GM23338 (cell line): ENCODE measurements around the gene GRM2. TPM values are rescaled to one million over a fixed set of nuclear protein-coding genes. Genes with fewer than 3 reads are reported as not detected.

Source experiments
- ATAC-seq: fragments of 200-7000 bp; cut with Tn5 transposase; 3 replicates; pipeline ENCODE4 v1.9.1; 2020
- DNase-seq: peaks from one replicate; pipeline ENCODE4 v3.0.0-alpha.2; 2015; ENCODE audit warnings: low spot score
- H2AFZ ChIP-seq: fragments of 200-600 bp; sonication (generic); 2 replicates; pipeline ENCODE4 v1.8.0; 2016; ENCODE audit warnings: antibody characterized with exemption, mild to moderate bottlenecking, moderate library complexity
- H3F3A ChIP-seq: fragments of 200-600 bp; sonication (generic); replicated peaks from 2 replicates; pipeline ENCODE4 v1.8.0; 2017; ENCODE audit warnings: antibody characterized with exemption, mixed run types, low read depth
- H3K27ac ChIP-seq: fragments of 200-600 bp; sonication (generic); 2 replicates; pipeline ENCODE4 v1.6.1; 2016; ENCODE audit warnings: low read depth
- H3K27me3 ChIP-seq: fragments of 200-600 bp; sonication (generic); 2 replicates; pipeline ENCODE4 v1.8.0; 2016; ENCODE audit warnings: mild to moderate bottlenecking, mixed run types, moderate library complexity; ENCODE audit not compliant: insufficient read depth
- H3K36me3 ChIP-seq: fragments of 200-600 bp; sonication (generic); 2 replicates; pipeline ENCODE4 v1.8.0; 2016; ENCODE audit warnings: mild to moderate bottlenecking; ENCODE audit not compliant: insufficient read depth
- H3K4me1 ChIP-seq: fragments of 200-600 bp; sonication (generic); 2 replicates; pipeline ENCODE4 v1.8.0; 2016; ENCODE audit warnings: mild to moderate bottlenecking, moderate library complexity; ENCODE audit not compliant: insufficient read depth
- H3K4me2 ChIP-seq: fragments of 200-600 bp; sonication (generic); 2 replicates; pipeline ENCODE4 v1.7.1; 2017; ENCODE audit warnings: mixed run types
- H3K4me3 ChIP-seq: fragments of 200-600 bp; sonication (generic); 2 replicates; pipeline ENCODE4 v1.6.1; 2016; ENCODE audit warnings: mixed run types
- H3K79me2 ChIP-seq: fragments of 200-600 bp; sonication (generic); replicated peaks from 2 replicates; pipeline ENCODE4 v1.8.0; 2017; ENCODE audit warnings: mild to moderate bottlenecking; ENCODE audit not compliant: insufficient read depth
- H3K9me2 ChIP-seq: fragments of 200-600 bp; sonication (generic); 2 replicates; pipeline ENCODE4 v1.8.0; 2017; ENCODE audit not compliant: insufficient read depth
- H4K20me1 ChIP-seq: fragments of 200-600 bp; sonication (generic); replicated peaks from 2 replicates; pipeline ENCODE4 v1.8.0; 2017; ENCODE audit warnings: mild to moderate bottlenecking; ENCODE audit not compliant: insufficient read depth
- H3K27ac Mint-ChIP-seq: 2 replicates; pipeline ENCODE4 v1.8.0; 2020; ENCODE audit warnings: inconsistent platforms, mild to moderate bottlenecking, moderate library complexity, mixed read lengths
- H3K27me3 Mint-ChIP-seq: 3 replicates; pipeline ENCODE4 v1.8.0; 2022; ENCODE audit warnings: low read depth, mild to moderate bottlenecking, moderate library complexity, mixed read lengths, inconsistent platforms; ENCODE audit not compliant: insufficient read depth, poor library complexity
- H3K36me3 Mint-ChIP-seq: 3 replicates; pipeline ENCODE4 v1.8.0; 2021; ENCODE audit warnings: low read depth, mild to moderate bottlenecking, inconsistent platforms, moderate library complexity, mixed read lengths
- H3K4me1 Mint-ChIP-seq: 3 replicates; pipeline ENCODE4 v1.8.0; 2020; ENCODE audit warnings: mild to moderate bottlenecking, inconsistent platforms, mixed read lengths
- H3K4me3 Mint-ChIP-seq: 3 replicates; pipeline ENCODE4 v1.8.0; 2021; ENCODE audit warnings: moderate library complexity, mild to moderate bottlenecking, inconsistent platforms, mixed read lengths
- H3K9me3 Mint-ChIP-seq: 3 replicates; pipeline ENCODE4 v1.8.0; 2020; ENCODE audit warnings: moderate library complexity, mild to moderate bottlenecking, inconsistent platforms, mixed read lengths
- CREB1 ChIP-seq: fragments of 250-450 bp; sonication (Bioruptor Pico); IDR thresholded peaks from 2 replicates; pipeline ENCODE4 v1.5.0; 2020; ENCODE audit warnings: low read depth, mild to moderate bottlenecking, moderate library complexity
- ETS1 ChIP-seq: IDR thresholded peaks from 2 replicates; pipeline ENCODE4 v1.6.1; 2016; ENCODE audit warnings: antibody characterized with exemption
- EZH2 ChIP-seq: fragments of 200-600 bp; sonication (generic); IDR thresholded peaks from one replicate; pipeline ENCODE4 v1.8.0; 2017; ENCODE audit warnings: antibody characterized with exemption, mild to moderate bottlenecking, low read depth; ENCODE audit not compliant: unreplicated experiment
- EZH2phosphoT487 ChIP-seq: fragments of 200-600 bp; sonication (generic); IDR thresholded peaks from one replicate; pipeline ENCODE4 v1.8.1; 2018; ENCODE audit warnings: antibody characterized with exemption; ENCODE audit not compliant: unreplicated experiment
- NANOG ChIP-seq: IDR thresholded peaks from 2 replicates; pipeline ENCODE4 v1.6.1; 2016; ENCODE audit warnings: antibody characterized with exemption, borderline replicate concordance
- POLR2AphosphoS5 ChIP-seq: IDR thresholded peaks from 2 replicates; pipeline ENCODE4 v1.6.1; 2016; ENCODE audit warnings: antibody characterized with exemption, low read depth
- REST ChIP-seq: IDR thresholded peaks from one replicate; pipeline ENCODE4 v1.6.1; 2018; ENCODE audit warnings: antibody characterized with exemption; ENCODE audit not compliant: unreplicated experiment
- ZNF114 ChIP-seq: fragments of 250-450 bp; sonication (Bioruptor Pico); IDR thresholded peaks from 2 replicates; pipeline ENCODE4 v1.5.0; 2020; ENCODE audit warnings: mild to moderate bottlenecking, moderate library complexity
- ZNF331 ChIP-seq: fragments of 250-450 bp; sonication (Bioruptor Pico); IDR thresholded peaks from 2 replicates; pipeline ENCODE4 v1.5.0; 2020; ENCODE audit warnings: low read depth, mild to moderate bottlenecking, moderate library complexity
- polyA plus RNA-seq: library from polyadenylated mRNA; unstranded; fragments of >200 nt; fragmentation: Nextera tagmentation; extraction: Ambion mirVana; gene quantifications from 2 replicates; pipeline ENCODE4 v1.2.1, GENCODE V29; 2016
- total RNA-seq: library from RNA; depleted of rRNA; stranded (reverse); fragments of >200 nt; shearing (Covaris generic); gene quantifications from 2 replicates; pipeline ENCODE4 v1.2.3, GENCODE V29; 2014
- TF ChIP-seq, protein P1 (sequence below): fragments of 250-450 bp; sonication (Bioruptor Pico); IDR thresholded peaks from 2 replicates; pipeline ENCODE4 v1.5.0; 2020; ENCODE audit warnings: mild to moderate bottlenecking, moderate library complexity

The GRM2 gene
- total and polyA plus RNA-seq, 2 experiments from 2014 or later: 2.1 to 5.1 TPM

- TF ChIP-seq, protein P1, sequence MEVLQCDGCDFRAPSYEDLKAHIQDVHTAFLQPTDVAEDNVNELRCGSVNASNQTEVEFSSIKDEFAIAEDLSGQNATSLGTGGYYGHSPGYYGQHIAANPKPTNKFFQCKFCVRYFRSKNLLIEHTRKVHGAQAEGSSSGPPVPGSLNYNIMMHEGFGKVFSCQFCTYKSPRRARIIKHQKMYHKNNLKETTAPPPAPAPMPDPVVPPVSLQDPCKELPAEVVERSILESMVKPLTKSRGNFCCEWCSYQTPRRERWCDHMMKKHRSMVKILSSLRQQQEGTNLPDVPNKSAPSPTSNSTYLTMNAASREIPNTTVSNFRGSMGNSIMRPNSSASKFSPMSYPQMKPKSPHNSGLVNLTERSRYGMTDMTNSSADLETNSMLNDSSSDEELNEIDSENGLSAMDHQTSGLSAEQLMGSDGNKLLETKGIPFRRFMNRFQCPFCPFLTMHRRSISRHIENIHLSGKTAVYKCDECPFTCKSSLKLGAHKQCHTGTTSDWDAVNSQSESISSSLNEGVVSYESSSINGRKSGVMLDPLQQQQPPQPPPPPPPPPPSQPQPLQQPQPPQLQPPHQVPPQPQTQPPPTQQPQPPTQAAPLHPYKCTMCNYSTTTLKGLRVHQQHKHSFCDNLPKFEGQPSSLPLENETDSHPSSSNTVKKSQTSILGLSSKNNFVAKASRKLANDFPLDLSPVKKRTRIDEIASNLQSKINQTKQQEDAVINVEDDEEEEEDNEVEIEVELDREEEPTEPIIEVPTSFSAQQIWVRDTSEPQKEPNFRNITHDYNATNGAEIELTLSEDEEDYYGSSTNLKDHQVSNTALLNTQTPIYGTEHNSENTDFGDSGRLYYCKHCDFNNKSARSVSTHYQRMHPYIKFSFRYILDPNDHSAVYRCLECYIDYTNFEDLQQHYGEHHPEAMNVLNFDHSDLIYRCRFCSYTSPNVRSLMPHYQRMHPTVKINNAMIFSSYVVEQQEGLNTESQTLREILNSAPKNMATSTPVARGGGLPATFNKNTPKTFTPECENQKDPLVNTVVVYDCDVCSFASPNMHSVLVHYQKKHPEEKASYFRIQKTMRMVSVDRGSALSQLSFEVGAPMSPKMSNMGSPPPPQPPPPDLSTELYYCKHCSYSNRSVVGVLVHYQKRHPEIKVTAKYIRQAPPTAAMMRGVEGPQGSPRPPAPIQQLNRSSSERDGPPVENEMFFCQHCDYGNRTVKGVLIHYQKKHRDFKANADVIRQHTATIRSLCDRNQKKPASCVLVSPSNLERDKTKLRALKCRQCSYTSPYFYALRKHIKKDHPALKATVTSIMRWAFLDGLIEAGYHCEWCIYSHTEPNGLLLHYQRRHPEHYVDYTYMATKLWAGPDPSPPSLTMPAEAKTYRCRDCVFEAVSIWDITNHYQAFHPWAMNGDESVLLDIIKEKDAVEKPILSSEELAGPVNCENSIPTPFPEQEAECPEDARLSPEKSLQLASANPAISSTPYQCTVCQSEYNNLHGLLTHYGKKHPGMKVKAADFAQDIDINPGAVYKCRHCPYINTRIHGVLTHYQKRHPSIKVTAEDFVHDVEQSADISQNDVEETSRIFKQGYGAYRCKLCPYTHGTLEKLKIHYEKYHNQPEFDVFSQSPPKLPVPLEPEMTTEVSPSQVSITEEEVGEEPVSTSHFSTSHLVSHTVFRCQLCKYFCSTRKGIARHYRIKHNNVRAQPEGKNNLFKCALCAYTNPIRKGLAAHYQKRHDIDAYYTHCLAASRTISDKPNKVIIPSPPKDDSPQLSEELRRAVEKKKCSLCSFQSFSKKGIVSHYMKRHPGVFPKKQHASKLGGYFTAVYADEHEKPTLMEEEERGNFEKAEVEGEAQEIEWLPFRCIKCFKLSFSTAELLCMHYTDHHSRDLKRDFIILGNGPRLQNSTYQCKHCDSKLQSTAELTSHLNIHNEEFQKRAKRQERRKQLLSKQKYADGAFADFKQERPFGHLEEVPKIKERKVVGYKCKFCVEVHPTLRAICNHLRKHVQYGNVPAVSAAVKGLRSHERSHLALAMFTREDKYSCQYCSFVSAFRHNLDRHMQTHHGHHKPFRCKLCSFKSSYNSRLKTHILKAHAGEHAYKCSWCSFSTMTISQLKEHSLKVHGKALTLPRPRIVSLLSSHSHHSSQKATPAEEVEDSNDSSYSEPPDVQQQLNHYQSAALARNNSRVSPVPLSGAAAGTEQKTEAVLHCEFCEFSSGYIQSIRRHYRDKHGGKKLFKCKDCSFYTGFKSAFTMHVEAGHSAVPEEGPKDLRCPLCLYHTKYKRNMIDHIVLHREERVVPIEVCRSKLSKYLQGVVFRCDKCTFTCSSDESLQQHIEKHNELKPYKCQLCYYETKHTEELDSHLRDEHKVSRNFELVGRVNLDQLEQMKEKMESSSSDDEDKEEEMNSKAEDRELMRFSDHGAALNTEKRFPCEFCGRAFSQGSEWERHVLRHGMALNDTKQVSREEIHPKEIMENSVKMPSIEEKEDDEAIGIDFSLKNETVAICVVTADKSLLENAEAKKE (CRISPR knock-in tag): no peak
- TF ChIP-seq EZH2phosphoT487: no peak
- TF ChIP-seq POLR2AphosphoS5: no peak
- TF ChIP-seq EZH2: no peak
- TF ChIP-seq REST: no peak
- TF ChIP-seq ZNF114 (CRISPR knock-in tag): no peak
Observed at GRCh38 chr3:51679318-51679717, 27.6 kb upstream of the GRM2 start (continued).

DNA sequence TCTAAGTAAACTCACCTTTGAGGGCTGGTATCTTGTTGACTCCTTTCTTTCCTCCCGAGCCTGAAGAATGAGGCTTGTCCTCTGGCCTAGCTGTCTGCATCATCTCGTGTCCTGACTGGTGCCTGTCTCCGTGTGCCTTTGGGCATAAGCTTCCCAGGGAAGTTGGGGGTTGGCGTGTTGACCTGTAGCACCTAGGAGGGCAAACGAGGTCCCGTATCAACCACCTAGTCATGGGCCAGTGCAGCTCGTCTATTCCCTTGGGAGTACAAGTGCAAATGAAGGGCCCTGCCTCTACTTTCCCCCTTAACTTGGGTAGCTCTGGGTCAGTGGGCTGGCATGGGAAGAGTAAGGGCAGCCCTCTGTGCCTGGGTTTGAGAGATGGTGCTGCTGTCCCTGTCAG lies 27.1 kb upstream of the GRM2 start:
- Mint-ChIP-seq H3K27ac (no peak overlapping the region), H3K4me3 (no peak overlapping the region), H3K27me3 (peaks cover 9% of the 10 kb centered on the region)
- TF ChIP-seq REST (no peak), EZH2 (no peak), ZNF331 (CRISPR knock-in tag) (no peak), NANOG (no peak), CREB1 (CRISPR knock-in tag) (no peak), POLR2AphosphoS5 (no peak), ZNF114 (CRISPR knock-in tag) (no peak), ETS1 (no peak), EZH2phosphoT487 (no peak)

More for the DNA sequence above, 27.1 kb upstream of the GRM2 start:
- Histone ChIP-seq H3K27ac (no peak overlapping the region), H3K4me2 (no peak overlapping the region), H3K4me1 (no peaks in the 10 kb centered on the region; the same call in 1 of the 2 replicates), H4K20me1 (no peaks in the 10 kb centered on the region), H2AFZ (no peak overlapping the region), H3K27me3 (no peaks in the 10 kb centered on the region), H3K9me2 (no peaks in the 10 kb centered on the region), H3K79me2 (no peaks in the 10 kb centered on the region), H3K36me3 (no peaks in the 10 kb centered on the region), H3F3A (no peaks in the 10 kb centered on the region), H3K4me3 (no peak overlapping the region)
- H3K36me3 Mint-ChIP-seq: no peaks in the 10 kb centered on the region; the same call in 2 of the 3 replicates
- no peaks in the 10 kb centered on the region for H3K9me3 Mint-ChIP-seq
- H3K4me1 Mint-ChIP-seq: peaks cover 16% of the 10 kb centered on the region
- DNase-seq (no peak), ATAC-seq (no peak)
